Neural progenitor cell (in vitro differentiated cells): ENCODE measurements around the gene COP1. TPM values are rescaled to one million over a fixed set of nuclear protein-coding genes. Genes with fewer than 3 reads are reported as not detected.

Experiments used
- DNase-seq: peaks from one replicate; pipeline ENCODE4 v3.0.0-alpha.2; 2016; ENCODE audit warnings: low spot score
- H2AFZ ChIP-seq: fragments of 200-600 bp; sonication (generic); replicated peaks from 2 replicates; pipeline ENCODE4 v1.6.1; 2016; ENCODE audit warnings: antibody characterized with exemption
- H3F3A ChIP-seq: fragments of 200-600 bp; sonication (generic); 2 replicates; pipeline ENCODE4 v1.6.1; 2016; ENCODE audit warnings: antibody characterized with exemption, low read depth
- H3K27ac ChIP-seq: fragments of 200-600 bp; sonication (generic); 2 replicates; pipeline ENCODE4 v1.5.1; 2016; ENCODE audit warnings: mild to moderate bottlenecking
- H3K27me3 ChIP-seq: fragments of 200-600 bp; sonication (generic); 2 replicates; pipeline ENCODE4 v1.6.1; 2016; ENCODE audit warnings: mild to moderate bottlenecking, moderate library complexity
- H3K36me3 ChIP-seq: fragments of 200-600 bp; sonication (generic); 2 replicates; pipeline ENCODE4 v1.5.1; 2016
- H3K4me1 ChIP-seq: fragments of 200-600 bp; sonication (generic); 2 replicates; pipeline ENCODE4 v1.6.1; 2016; ENCODE audit warnings: mixed run types
- H3K4me2 ChIP-seq: fragments of 200-600 bp; sonication (generic); 2 replicates; pipeline ENCODE4 v1.6.1; 2016
- H3K4me3 ChIP-seq: fragments of 200-600 bp; sonication (generic); 2 replicates; pipeline ENCODE4 v1.5.1; 2016
- H3K79me2 ChIP-seq: fragments of 200-600 bp; sonication (generic); 2 replicates; pipeline ENCODE4 v1.6.1; 2016; ENCODE audit warnings: low read depth
- H3K9ac ChIP-seq: fragments of 200-600 bp; sonication (generic); 2 replicates; pipeline ENCODE4 v1.6.1; 2016
- H3K9me3 ChIP-seq: fragments of 200-600 bp; sonication (generic); 2 replicates; pipeline ENCODE4 v1.5.1; 2016; ENCODE audit warnings: low read depth
- H4K20me1 ChIP-seq: fragments of 200-600 bp; sonication (generic); 2 replicates; pipeline ENCODE4 v1.6.1; 2016; ENCODE audit warnings: low read depth
- H3K27ac Mint-ChIP-seq: 3 replicates; pipeline ENCODE4 v1.8.0; 2021; ENCODE audit warnings: mixed read lengths
- H3K27me3 Mint-ChIP-seq: 2 replicates; pipeline ENCODE4 v1.8.0; 2022; ENCODE audit warnings: low read depth, mild to moderate bottlenecking, inconsistent platforms, moderate library complexity, mixed read lengths; ENCODE audit not compliant: insufficient read depth
- H3K36me3 Mint-ChIP-seq: 3 replicates; pipeline ENCODE4 v1.8.0; 2021; ENCODE audit warnings: mixed read lengths
- H3K4me1 Mint-ChIP-seq: 3 replicates; pipeline ENCODE4 v1.8.0; 2021; ENCODE audit warnings: mixed read lengths
- H3K4me3 Mint-ChIP-seq: 3 replicates; pipeline ENCODE4 v1.8.0; 2021; ENCODE audit warnings: mild to moderate bottlenecking, moderate library complexity, mixed read lengths
- H3K9me3 Mint-ChIP-seq: 3 replicates; pipeline ENCODE4 v1.8.0; 2020; ENCODE audit warnings: mixed read lengths
- CTCF ChIP-seq: fragments of 200-600 bp; sonication (generic); IDR thresholded peaks from 2 replicates; pipeline ENCODE4 v1.5.1; 2017; ENCODE audit warnings: antibody characterized with exemption, mild to moderate bottlenecking
- EZH2 ChIP-seq: fragments of 200-600 bp; sonication (generic); IDR thresholded peaks from 2 replicates; pipeline ENCODE4 v1.6.1; 2017; ENCODE audit warnings: antibody characterized with exemption, mild to moderate bottlenecking, moderate library complexity
- EZH2phosphoT487 ChIP-seq: fragments of 200-600 bp; sonication (generic); IDR thresholded peaks from 2 replicates; pipeline ENCODE4 v1.6.1; 2017; ENCODE audit warnings: antibody characterized with exemption
- total RNA-seq: library from RNA; depleted of rRNA; stranded (reverse); fragments of >200 nt; gene quantifications from 2 replicates; pipeline ENCODE4 v1.2.3, GENCODE V29; 2015; ENCODE audit warnings: low replicate concordance

COP1 gene
- total RNA-seq, 1 donor from 2014 or later, result 98.5 TPM

GRCh38 chr1:176141449-176141848 is 65.6 kb downstream of the COP1 start:
- H3K4me1 Mint-ChIP-seq, result no peaks in the 10 kb centered on the region
- peaks cover 6% of the 10 kb centered on the region for H3K9me3 Mint-ChIP-seq
- Histone ChIP-seq H3K4me3 (no peak overlapping the region), H3K27me3 (no peaks in the 10 kb centered on the region), H3F3A (no peaks in the 10 kb centered on the region), H3K9ac (no peak overlapping the region), H3K79me2 (peaks cover 90% of the 10 kb centered on the region), H3K4me2 (no peak overlapping the region), H2AFZ (no peak overlapping the region), H3K36me3 (peaks cover 2% of the 10 kb centered on the region), H3K9me3 (peaks cover 6% of the 10 kb centered on the region), H3K27ac (no peak overlapping the region), H4K20me1 (peaks cover 20% of the 10 kb centered on the region), H3K4me1 (no peaks in the 10 kb centered on the region)
- no peaks in the 10 kb centered on the region for H3K27me3 Mint-ChIP-seq
- DNase-seq, result no peak
- H3K4me3 Mint-ChIP-seq, result no peak overlapping the region
- H3K27ac Mint-ChIP-seq, result no peak overlapping the region
- no peak for TF ChIP-seq EZH2phosphoT487
- no peak for TF ChIP-seq EZH2
- no peak for TF ChIP-seq CTCF
- H3K36me3 Mint-ChIP-seq, result peaks cover 27% of the 10 kb centered on the region

- Mint-ChIP-seq H3K27me3 (no peaks in the 10 kb centered on the region), H3K4me3 (no peak overlapping the region), H3K27ac (no peak overlapping the region), H3K9me3 (no peaks in the 10 kb centered on the region), H3K36me3 (peaks cover 8% of the 10 kb centered on the region), H3K4me1 (no peaks in the 10 kb centered on the region)
- Histone ChIP-seq H3K4me3 (no peak overlapping the region), H3K9me3 (no peaks in the 10 kb centered on the region), H3K4me2 (no peak overlapping the region), H3K79me2 (peaks cover 54% of the 10 kb centered on the region), H3K27me3 (no peaks in the 10 kb centered on the region), H3K36me3 (peaks cover 11% of the 10 kb centered on the region), H2AFZ (no peak overlapping the region), H3K9ac (no peak overlapping the region), H3F3A (peaks cover 10% of the 10 kb centered on the region), H3K4me1 (no peaks in the 10 kb centered on the region), H4K20me1 (peaks cover 26% of the 10 kb centered on the region), H3K27ac (no peak overlapping the region)
- TF ChIP-seq EZH2phosphoT487, result no peak
- TF ChIP-seq CTCF, result no peak
- no peak for TF ChIP-seq EZH2
- no peak for DNase-seq
Observed at GRCh38 chr1:176136891-176137290, 70.2 kb downstream of the COP1 start.

- peaks cover 10% of the 10 kb centered on the region for H3F3A ChIP-seq
- Mint-ChIP-seq H3K4me1 (no peaks in the 10 kb centered on the region), H3K36me3 (peaks cover 6% of the 10 kb centered on the region), H3K9me3 (no peaks in the 10 kb centered on the region), H3K27me3 (no peaks in the 10 kb centered on the region), H3K27ac (no peak overlapping the region), H3K4me3 (no peak overlapping the region)
- H3K4me2 ChIP-seq, result no peak overlapping the region
- TF ChIP-seq EZH2phosphoT487, result no peak
- TF ChIP-seq CTCF, result no peak
- no peak for TF ChIP-seq EZH2
- peaks cover 39% of the 10 kb centered on the region for H3K79me2 ChIP-seq
- peaks cover 26% of the 10 kb centered on the region for H4K20me1 ChIP-seq
- no peak for DNase-seq
- no peak overlapping the region for H3K4me3 ChIP-seq
- H2AFZ ChIP-seq, result no peak overlapping the region
- H3K9me3 ChIP-seq, result no peaks in the 10 kb centered on the region
- H3K9ac ChIP-seq, result no peak overlapping the region
- no peaks in the 10 kb centered on the region for H3K27me3 ChIP-seq
- H3K36me3 ChIP-seq, result peaks cover 11% of the 10 kb centered on the region
- H3K27ac ChIP-seq, result no peak overlapping the region
- no peaks in the 10 kb centered on the region for H3K4me1 ChIP-seq
Observed at GRCh38 chr1:176134666-176135065, 72.4 kb downstream of the COP1 start.
